NT2/D1 (cell line): ENCODE results near the gene MAN1A1.

Experiments
- SUZ12 ChIP-seq: IDR thresholded peaks from 2 replicates; pipeline ENCODE4 v1.6.1; 2011; ENCODE audit not compliant: insufficient read length, insufficient read depth; ENCODE audit errors: extremely low read depth
- YY1 ChIP-seq: IDR thresholded peaks from 2 replicates; pipeline ENCODE4 v1.6.1; 2011; ENCODE audit not compliant: insufficient read length, insufficient read depth
- ZNF274 ChIP-seq: IDR thresholded peaks from 2 replicates; pipeline ENCODE4 v1.6.1; 2011; ENCODE audit warnings: mild to moderate bottlenecking, low read depth, low read length

DNA sequence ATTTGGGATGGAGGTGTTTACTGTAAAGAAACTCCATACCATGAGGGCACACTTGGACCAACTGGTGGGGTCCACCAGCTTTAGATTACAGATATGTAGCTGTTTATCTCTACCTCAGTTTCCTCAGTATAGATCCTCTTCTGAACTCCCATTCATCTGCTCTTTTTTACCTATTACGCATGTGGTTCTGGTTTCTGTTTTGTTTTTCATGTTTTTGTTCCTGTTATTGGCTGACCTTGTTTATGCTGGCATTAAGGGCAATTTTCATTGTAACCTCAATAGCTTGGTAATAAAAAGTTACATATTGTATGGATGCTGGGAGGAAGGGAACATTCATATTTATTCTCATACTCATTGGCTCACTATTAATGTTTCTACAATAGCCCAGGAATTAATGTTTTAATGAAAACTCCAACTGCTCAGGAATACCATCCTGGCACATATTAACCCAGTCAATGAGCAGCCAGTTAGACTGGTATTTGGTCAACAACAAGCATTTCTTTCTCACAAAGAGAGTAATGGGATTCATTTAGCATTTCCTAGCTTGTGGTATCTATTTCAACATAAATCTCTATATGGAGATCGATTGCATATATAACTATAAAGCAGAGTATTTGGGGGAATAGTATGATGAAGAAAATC lies 187.3 kb downstream of the MAN1A1 start:
- TF ChIP-seq YY1 (no peak), ZNF274 (no peak), SUZ12 (no peak)
